GM21528 (cell line): Measurements from ENCODE around the gene GPATCH2.
"Not testable (repeated sequence)": the region's sequence is repeated elsewhere in the genome, so short reads cannot be mapped to it uniquely, and the experiment has no call there.

Source experiments
- ATAC-seq: cut with Tn5 transposase; IDR thresholded peaks from one replicate; pipeline ENCODE4 v1.9.1; 2021; ENCODE audit warnings: mild to moderate bottlenecking, moderate library complexity; ENCODE audit not compliant: unreplicated experiment, low FRiP score

Gene GPATCH2

GRCh38 chr1:217388522-217389065 lies 242.3 kb downstream of the GPATCH2 start:
- no peak for ATAC-seq

GRCh38 chr1:217381773-217382172 lies 249.1 kb downstream of the GPATCH2 start:
- ATAC-seq, result not testable (repeated sequence)

- ATAC-seq, result not testable (repeated sequence)
Observed at GRCh38 chr1:217379804-217380203, 251.1 kb downstream of the GPATCH2 start.

- no peak for ATAC-seq
Observed at GRCh38 chr1:217379336-217379735, 251.6 kb downstream of the GPATCH2 start.
